Endodermal cell (in vitro differentiated cells): ENCODE results near the gene SMIM45.
A peak's percentile ranks its signal among the peaks of the same experiment; 100 is the strongest.

Source experiments
- DNase-seq: peaks from one replicate; pipeline ENCODE4 v3.0.0-alpha.2; 2017
- H3K27ac ChIP-seq: 2 replicates; pipeline ENCODE4 v1.5.1; 2013; ENCODE audit warnings: mild to moderate bottlenecking, low read depth, low read length, moderate library complexity
- H3K27me3 ChIP-seq: 2 replicates; pipeline ENCODE4 v1.6.1; 2013; ENCODE audit warnings: mild to moderate bottlenecking, low read length, moderate library complexity; ENCODE audit not compliant: insufficient read depth, control insufficient read depth, poor library complexity, severe bottlenecking
- H3K36me3 ChIP-seq: 2 replicates; pipeline ENCODE4 v1.7.0; 2013; ENCODE audit warnings: mild to moderate bottlenecking, low read length, moderate library complexity; ENCODE audit not compliant: control insufficient read depth, insufficient read depth
- H3K4me1 ChIP-seq: one replicate; pipeline ENCODE4 v1.7.0; 2013; ENCODE audit warnings: low read length; ENCODE audit not compliant: control insufficient read depth, insufficient read depth
- H3K4me3 ChIP-seq: 2 replicates; pipeline ENCODE4 v1.5.1; 2013; ENCODE audit warnings: mild to moderate bottlenecking, low read length, moderate library complexity
- H3K9ac ChIP-seq: 2 replicates; pipeline ENCODE4 v1.6.1; 2013; ENCODE audit warnings: mild to moderate bottlenecking, low read length, moderate library complexity; ENCODE audit not compliant: poor library complexity, severe bottlenecking; ENCODE audit errors: extremely low read depth
- H3K9me3 ChIP-seq: 2 replicates; pipeline ENCODE4 v1.6.1; 2013; ENCODE audit warnings: mild to moderate bottlenecking, low read length, moderate library complexity; ENCODE audit not compliant: control insufficient read depth
- H3K27ac Mint-ChIP-seq: 2 replicates; pipeline ENCODE4 v1.8.0; 2020; ENCODE audit warnings: mixed read lengths
- H3K27me3 Mint-ChIP-seq: 2 replicates; pipeline ENCODE4 v1.8.0; 2021; ENCODE audit warnings: mild to moderate bottlenecking, mixed read lengths; ENCODE audit not compliant: insufficient read depth
- H3K36me3 Mint-ChIP-seq: 2 replicates; pipeline ENCODE4 v1.8.0; 2020; ENCODE audit warnings: low read depth, mixed read lengths
- H3K4me1 Mint-ChIP-seq: 2 replicates; pipeline ENCODE4 v1.8.0; 2020; ENCODE audit warnings: mixed read lengths
- H3K4me3 Mint-ChIP-seq: 2 replicates; pipeline ENCODE4 v1.8.0; 2020; ENCODE audit warnings: mild to moderate bottlenecking, moderate library complexity, mixed read lengths
- H3K9me3 Mint-ChIP-seq: 2 replicates; pipeline ENCODE4 v1.8.0; 2020; ENCODE audit warnings: mild to moderate bottlenecking, mixed read lengths
- WGBS, 2 experiments: methylation state at CpG; one replicate each; pipeline versions ENCODE4 v1.1.5 to v1.1.7; 2013; ENCODE audit warnings: missing lambda C conversion rate in 2 of 2, mixed read lengths in 1 of 2; ENCODE audit not compliant: insufficient coverage in 1 of 2, insufficient read length in 1 of 2; 5-methylcytosine and 5-hydroxymethylcytosine counted together
- TF ChIP-seq, protein P1 (sequence below): fragments of 200-600 bp; sonication (generic); conservative IDR thresholded peaks from 2 replicates; pipeline ENCODE4 v1.5.0; 2021; ENCODE audit warnings: antibody characterized with exemption, mild to moderate bottlenecking

SMIM45 gene

DNA sequence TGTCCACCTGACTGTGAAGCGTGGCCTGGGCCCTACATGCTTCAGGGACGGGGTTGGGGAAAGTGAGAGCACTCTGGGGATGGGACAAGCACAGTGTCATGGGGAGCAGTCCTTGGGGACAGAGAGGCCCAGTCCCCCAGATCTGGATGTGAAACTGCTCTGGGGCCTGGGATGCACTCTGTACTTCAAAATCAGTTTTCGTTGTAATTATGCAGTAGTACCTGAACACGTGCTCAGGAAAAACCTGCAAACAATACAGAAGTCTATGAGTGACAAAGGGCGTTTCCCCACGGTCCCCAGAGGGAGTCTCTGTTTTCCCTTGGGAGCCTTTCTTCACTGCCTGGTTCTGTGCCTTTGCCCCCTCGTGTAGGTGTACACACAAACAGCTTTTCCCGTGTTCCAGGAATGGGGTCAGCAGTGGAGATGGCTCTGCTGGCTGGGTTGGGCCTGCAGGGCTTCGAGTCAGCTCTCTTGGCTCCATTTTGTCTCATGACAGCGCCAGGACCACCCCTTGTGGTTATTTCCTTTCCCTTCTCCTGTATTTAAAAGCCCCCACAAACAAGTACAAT lies 20.2 kb upstream of the SMIM45 start:
- peaks cover 21% of the 10 kb centered on the region for H3K27me3 Mint-ChIP-seq
- DNase-seq: peak; percentile 57
- 90 to 94% methylated on average over 7 to 10 of the region's 10 CpGs for WGBS, 2 experiments
- Histone ChIP-seq H3K9ac (no peak overlapping the region), H3K36me3 (no peaks in the 10 kb centered on the region), H3K4me1 (no peaks in the 10 kb centered on the region), H3K27me3 (peaks cover 5% of the 10 kb centered on the region), H3K9me3 (no peaks in the 10 kb centered on the region), H3K4me3 (no peak overlapping the region), H3K27ac (no peak overlapping the region)
- no peaks in the 10 kb centered on the region for H3K36me3 Mint-ChIP-seq
- H3K4me3 Mint-ChIP-seq: no peak overlapping the region
- TF ChIP-seq, protein P1, sequence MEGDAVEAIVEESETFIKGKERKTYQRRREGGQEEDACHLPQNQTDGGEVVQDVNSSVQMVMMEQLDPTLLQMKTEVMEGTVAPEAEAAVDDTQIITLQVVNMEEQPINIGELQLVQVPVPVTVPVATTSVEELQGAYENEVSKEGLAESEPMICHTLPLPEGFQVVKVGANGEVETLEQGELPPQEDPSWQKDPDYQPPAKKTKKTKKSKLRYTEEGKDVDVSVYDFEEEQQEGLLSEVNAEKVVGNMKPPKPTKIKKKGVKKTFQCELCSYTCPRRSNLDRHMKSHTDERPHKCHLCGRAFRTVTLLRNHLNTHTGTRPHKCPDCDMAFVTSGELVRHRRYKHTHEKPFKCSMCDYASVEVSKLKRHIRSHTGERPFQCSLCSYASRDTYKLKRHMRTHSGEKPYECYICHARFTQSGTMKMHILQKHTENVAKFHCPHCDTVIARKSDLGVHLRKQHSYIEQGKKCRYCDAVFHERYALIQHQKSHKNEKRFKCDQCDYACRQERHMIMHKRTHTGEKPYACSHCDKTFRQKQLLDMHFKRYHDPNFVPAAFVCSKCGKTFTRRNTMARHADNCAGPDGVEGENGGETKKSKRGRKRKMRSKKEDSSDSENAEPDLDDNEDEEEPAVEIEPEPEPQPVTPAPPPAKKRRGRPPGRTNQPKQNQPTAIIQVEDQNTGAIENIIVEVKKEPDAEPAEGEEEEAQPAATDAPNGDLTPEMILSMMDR: no peak
- H3K4me1 Mint-ChIP-seq: no peaks in the 10 kb centered on the region
- H3K27ac Mint-ChIP-seq: no peak overlapping the region
- no peaks in the 10 kb centered on the region for H3K9me3 Mint-ChIP-seq

DNA sequence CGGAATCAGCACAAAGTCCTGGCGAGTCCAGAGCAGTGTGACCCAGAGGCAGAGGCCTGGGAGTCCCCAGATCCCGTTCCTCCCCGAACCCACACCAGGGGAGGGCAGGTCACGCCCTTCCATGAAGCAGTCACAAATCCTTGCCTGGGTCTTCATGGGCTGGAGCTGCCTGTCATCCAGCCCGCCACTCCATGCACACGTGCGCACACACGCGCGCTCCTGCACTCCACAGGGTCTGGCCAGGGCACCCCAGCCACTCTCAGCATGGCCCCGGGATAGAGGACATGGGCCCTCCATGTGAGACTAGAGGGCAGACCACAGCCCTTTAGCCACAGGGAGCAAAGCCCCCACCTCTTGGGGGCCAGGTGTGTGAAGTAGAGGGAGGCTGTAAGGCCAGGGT lies 19.6 kb upstream of the SMIM45 start:
- Histone ChIP-seq H3K9ac (no peak overlapping the region), H3K27ac (no peak overlapping the region), H3K27me3 (no peaks in the 10 kb centered on the region), H3K36me3 (no peaks in the 10 kb centered on the region), H3K4me3 (no peak overlapping the region), H3K4me1 (no peaks in the 10 kb centered on the region), H3K9me3 (no peaks in the 10 kb centered on the region)
- no peaks in the 10 kb centered on the region for H3K9me3 Mint-ChIP-seq
- TF ChIP-seq, protein P1: no peak
- WGBS, 2 experiments: 95 to 98% methylated on average over 11 to 12 of the region's 12 CpGs
- DNase-seq: peak; percentile 42
- H3K4me3 Mint-ChIP-seq: no peak overlapping the region
- no peaks in the 10 kb centered on the region for H3K4me1 Mint-ChIP-seq
- H3K27me3 Mint-ChIP-seq: peaks cover 15% of the 10 kb centered on the region
- peaks cover 5% of the 10 kb centered on the region for H3K36me3 Mint-ChIP-seq
- H3K27ac Mint-ChIP-seq: no peak overlapping the region

DNA sequence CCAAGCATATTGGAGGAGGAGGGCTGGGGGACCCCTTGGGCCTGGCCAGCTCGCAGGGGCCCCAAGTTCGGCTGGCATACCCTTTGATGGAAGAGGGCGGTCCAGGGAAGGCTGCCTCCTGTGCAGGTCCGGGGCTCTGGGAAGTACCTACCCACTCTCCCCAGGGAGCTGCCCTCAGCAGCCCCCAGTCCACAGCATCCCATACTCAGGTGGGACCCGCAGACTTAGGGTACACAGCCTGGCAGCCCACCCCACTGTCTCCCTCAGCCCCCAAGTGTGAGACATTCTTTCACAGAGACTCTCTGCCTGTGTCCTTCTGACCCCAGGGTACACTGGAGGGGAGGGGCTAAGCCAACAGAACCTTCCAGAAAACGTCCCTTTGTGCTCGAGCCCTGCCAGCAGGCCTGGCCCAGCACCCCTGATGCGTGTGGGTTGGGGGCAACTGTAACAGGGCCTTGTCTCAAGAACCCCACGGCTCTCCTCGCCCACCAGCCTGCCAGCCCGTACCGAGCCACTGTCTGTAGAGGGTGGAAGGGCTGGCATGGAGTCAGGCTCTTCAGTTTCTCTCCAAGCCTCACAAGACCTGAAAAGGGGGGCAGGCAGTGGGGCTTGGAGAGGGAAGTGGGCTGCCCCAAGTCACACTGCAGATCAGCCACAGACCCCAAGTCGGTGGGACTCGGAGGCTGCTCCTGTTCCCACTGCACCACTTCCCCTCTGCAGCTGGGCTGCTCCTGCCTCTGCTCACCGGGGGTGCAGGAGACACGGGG lies 18.4 kb upstream of the SMIM45 start:
- Histone ChIP-seq H3K9me3 (no peaks in the 10 kb centered on the region), H3K36me3 (peaks cover under 1% of the 10 kb centered on the region), H3K4me3 (no peak overlapping the region), H3K27me3 (no peaks in the 10 kb centered on the region), H3K4me1 (no peaks in the 10 kb centered on the region), H3K27ac (peak overlapping the region; percentile 11), H3K9ac (no peak overlapping the region)
- H3K9me3 Mint-ChIP-seq: no peaks in the 10 kb centered on the region
- H3K36me3 Mint-ChIP-seq: peaks cover 10% of the 10 kb centered on the region
- TF ChIP-seq, protein P1: no peak
- H3K27me3 Mint-ChIP-seq: peaks cover 4% of the 10 kb centered on the region
- no peak overlapping the region for H3K4me3 Mint-ChIP-seq
- H3K27ac Mint-ChIP-seq: no peak overlapping the region
- 93 to 97% methylated on average over 7 to 16 of the region's 16 CpGs for WGBS, 2 experiments
- no peak for DNase-seq
- H3K4me1 Mint-ChIP-seq: no peaks in the 10 kb centered on the region
